ENCODE measurements around the gene KRT35. TPM values are rescaled to one million over a fixed set of nuclear protein-coding genes. Genes with fewer than 3 reads are reported as not detected.
A peak's percentile ranks its signal among the peaks of the same experiment; 100 is the strongest.

Gene KRT35
- total and polyA plus RNA-seq, 2 experiments from 2014 or later = not detected

- no peak for TF ChIP-seq ZNF462 (CRISPR knock-in tag; IDR thresholded peaks at IDR 0.05)
- TF ChIP-seq STAT1 (IDR thresholded peaks at IDR 0.05; ENCODE audit: unreplicated experiment) = no peak
- TF ChIP-seq NANOG (IDR thresholded peaks at IDR 0.05; ENCODE audit: borderline replicate concordance) = no peak
- no peak for TF ChIP-seq POLR2AphosphoS5 (IDR thresholded peaks at IDR 0.05; ENCODE audit: low read depth)
- no peak for TF ChIP-seq ZNF331 (CRISPR knock-in tag; IDR thresholded peaks at IDR 0.05; ENCODE audit: low read depth)
Observed at GRCh38 chr17:41529491-41529915, 48.6 kb upstream of the KRT35 start (continued).

- DNase-seq (ENCODE audit: low spot score) (peak; percentile 38), ATAC-seq (no peak)
- Histone ChIP-seq H3K4me1 (ENCODE audit: insufficient read depth) (peaks cover 15% of the 10 kb centered on the region), H3K27me3 (ENCODE audit: insufficient read depth) (no peaks in the 10 kb centered on the region), H3K4me3 (no peak overlapping the region), H3K36me3 (ENCODE audit: insufficient read depth) (no peaks in the 10 kb centered on the region), H4K20me1 (replicated peaks; ENCODE audit: insufficient read depth) (peaks cover 9% of the 10 kb centered on the region; the same call in 1 of the 2 replicates), H3K27ac (ENCODE audit: low read depth) (no peak overlapping the region), H3K9me2 (ENCODE audit: insufficient read depth) (no peaks in the 10 kb centered on the region), H3F3A (replicated peaks; ENCODE audit: low read depth) (no peaks in the 10 kb centered on the region), H2AFZ (peak overlapping the region; percentile 38; the same call in 1 of the 2 replicates), H3K79me2 (replicated peaks; ENCODE audit: insufficient read depth) (peaks cover 11% of the 10 kb centered on the region), H3K4me2 (peak overlapping the region; percentile 92; the same call in 1 of the 2 replicates)
- H3K27me3 Mint-ChIP-seq (ENCODE audit: insufficient read depth, low read depth, poor library complexity) = peaks cover 21% of the 10 kb centered on the region
- H3K4me1 Mint-ChIP-seq = peaks cover 27% of the 10 kb centered on the region
- peak overlapping the region; percentile 92 for H3K4me3 Mint-ChIP-seq
- no peaks in the 10 kb centered on the region; the same call in 2 of the 3 replicates for H3K9me3 Mint-ChIP-seq
- no peak for TF ChIP-seq CTCF (conservative IDR thresholded peaks at IDR 0.05; ENCODE audit: low read depth in 2 of 2)
- TF ChIP-seq JUNB (IDR thresholded peaks at IDR 0.05; ENCODE audit: unreplicated experiment) = no peak
- no peak for TF ChIP-seq ZNF331 (CRISPR knock-in tag; IDR thresholded peaks at IDR 0.05; ENCODE audit: low read depth)
- TF ChIP-seq EZH2 (IDR thresholded peaks at IDR 0.05; ENCODE audit: low read depth, unreplicated experiment) = no peak
- no peak for TF ChIP-seq ETS1 (IDR thresholded peaks at IDR 0.05)
- TF ChIP-seq NANOG (IDR thresholded peaks at IDR 0.05; ENCODE audit: borderline replicate concordance) = no peak
- no peak for TF ChIP-seq CREB1 (CRISPR knock-in tag; IDR thresholded peaks at IDR 0.05; ENCODE audit: low read depth)
- TF ChIP-seq EZH2phosphoT487 (IDR thresholded peaks at IDR 0.05; ENCODE audit: unreplicated experiment) = no peak
- no peak for TF ChIP-seq STAT1 (IDR thresholded peaks at IDR 0.05; ENCODE audit: unreplicated experiment)
- TF ChIP-seq REST (IDR thresholded peaks at IDR 0.05; ENCODE audit: unreplicated experiment) = no peak
- peaks cover 27% of the 10 kb centered on the region for H3K36me3 Mint-ChIP-seq (ENCODE audit: low read depth)
- peak overlapping the region; percentile 89 for H3K27ac Mint-ChIP-seq
Observed at GRCh38 chr17:41528959-41529353, 48.0 kb upstream of the KRT35 start.

Data from GM23338 (cell line).